H9 (cell line): ENCODE measurements around the gene PRRX2. TPM values are rescaled to one million over a fixed set of nuclear protein-coding genes. Genes with fewer than 3 reads are reported as not detected.

Source experiments
- DNase-seq: peaks from one replicate; pipeline ENCODE4 v3.0.0-alpha.2; 2017
- H2AFZ ChIP-seq: one replicate; pipeline ENCODE4 v1.6.1; 2013; ENCODE audit warnings: mild to moderate bottlenecking, low read length, control low read depth, moderate library complexity
- H2AK5ac ChIP-seq: 2 replicates; pipeline ENCODE4 v1.6.1; 2013; ENCODE audit warnings: low read length, control low read depth, mixed read lengths; ENCODE audit not compliant: insufficient read length
- H2BK120ac ChIP-seq: one replicate; pipeline ENCODE4 v1.6.1; 2013; ENCODE audit warnings: low read depth, mild to moderate bottlenecking, low read length, control low read depth, inconsistent platforms; ENCODE audit not compliant: poor library complexity, severe bottlenecking
- H2BK12ac ChIP-seq: 2 replicates; pipeline ENCODE4 v1.6.1; 2013; ENCODE audit warnings: low read length, control low read depth, mixed read lengths, low read depth; ENCODE audit not compliant: insufficient read length
- H2BK15ac ChIP-seq: 2 replicates; pipeline ENCODE4 v1.6.1; 2013; ENCODE audit warnings: low read depth, low read length, control low read depth
- H2BK20ac ChIP-seq: one replicate; pipeline ENCODE4 v1.6.1; 2013; ENCODE audit warnings: low read depth, mild to moderate bottlenecking, low read length, control low read depth, inconsistent platforms; ENCODE audit not compliant: poor library complexity, severe bottlenecking
- H2BK5ac ChIP-seq: 2 replicates; pipeline ENCODE4 v1.6.1; 2013; ENCODE audit warnings: low read length, control low read depth, mixed read lengths; ENCODE audit not compliant: insufficient read length
- H3K14ac ChIP-seq: 2 replicates; pipeline ENCODE4 v1.6.1; 2013; ENCODE audit warnings: low read length, control low read depth; ENCODE audit not compliant: insufficient read depth
- H3K18ac ChIP-seq: 2 replicates; pipeline ENCODE4 v1.6.1; 2013; ENCODE audit warnings: low read depth, mild to moderate bottlenecking, mixed read lengths, low read length, control low read depth; ENCODE audit not compliant: insufficient read length
- H3K23ac ChIP-seq: 2 replicates; pipeline ENCODE4 v1.6.1; 2013; ENCODE audit warnings: low read length, control low read depth, mixed read lengths, low read depth; ENCODE audit not compliant: insufficient read length
- H3K23me2 ChIP-seq: 2 replicates; pipeline ENCODE4 v1.6.1; 2013; ENCODE audit warnings: low read depth, mild to moderate bottlenecking, mixed read lengths, low read length, control low read depth; ENCODE audit not compliant: insufficient read length, poor library complexity, severe bottlenecking
- H3K27ac ChIP-seq: 2 replicates; pipeline ENCODE4 v1.5.1; 2013; ENCODE audit warnings: low read length, control low read depth, mixed read lengths, low read depth; ENCODE audit not compliant: insufficient read length
- H3K27me3 ChIP-seq: 2 replicates; pipeline ENCODE4 v1.6.1; 2013; ENCODE audit warnings: low read length, control low read depth, inconsistent platforms; ENCODE audit not compliant: insufficient read depth
- H3K4ac ChIP-seq: 2 replicates; pipeline ENCODE4 v1.6.1; 2013; ENCODE audit warnings: low read depth, mild to moderate bottlenecking, control low read depth, inconsistent platforms, low read length, moderate library complexity
- H3K4me1 ChIP-seq: 2 replicates; pipeline ENCODE4 v1.6.1; 2013; ENCODE audit warnings: low read length, control low read depth, inconsistent platforms; ENCODE audit not compliant: insufficient read depth
- H3K4me2 ChIP-seq: 2 replicates; pipeline ENCODE4 v1.6.1; 2013; ENCODE audit warnings: low read length, control low read depth, mixed read lengths; ENCODE audit not compliant: insufficient read length, insufficient read depth
- H3K56ac ChIP-seq: 2 replicates; pipeline ENCODE4 v1.6.1; 2013; ENCODE audit warnings: low read depth, mild to moderate bottlenecking, mixed read lengths, low read length, control low read depth; ENCODE audit not compliant: insufficient read length
- H3K79me1 ChIP-seq: 2 replicates; pipeline ENCODE4 v1.6.1; 2013; ENCODE audit warnings: low read depth, mild to moderate bottlenecking, moderate library complexity, low read length, control low read depth, inconsistent platforms; ENCODE audit not compliant: insufficient read depth, poor library complexity, severe bottlenecking
- H3K79me2 ChIP-seq: 2 replicates; pipeline ENCODE4 v1.6.1; 2013; ENCODE audit warnings: low read length, control low read depth, inconsistent platforms; ENCODE audit not compliant: insufficient read depth
- H3K9ac ChIP-seq: 2 replicates; pipeline ENCODE4 v1.6.1; 2013; ENCODE audit warnings: low read length, control low read depth, mixed read lengths; ENCODE audit not compliant: insufficient read length; ENCODE audit errors: extremely low read depth
- H3K9me3 ChIP-seq: one replicate; pipeline ENCODE4 v1.6.1; 2013; ENCODE audit warnings: low read depth, low read length, inconsistent platforms; ENCODE audit not compliant: control insufficient read depth
- H3T11ph ChIP-seq: one replicate; pipeline ENCODE4 v1.6.1; 2013; ENCODE audit warnings: mild to moderate bottlenecking, low read length, control low read depth, inconsistent platforms
- H4K20me1 ChIP-seq: one replicate; pipeline ENCODE4 v1.6.1; 2013; ENCODE audit not compliant: control insufficient read depth, insufficient read length, insufficient read depth
- H4K5ac ChIP-seq: 2 replicates; pipeline ENCODE4 v1.6.1; 2013; ENCODE audit warnings: low read depth, mild to moderate bottlenecking, mixed read lengths, low read length, control low read depth; ENCODE audit not compliant: insufficient read length
- H4K8ac ChIP-seq: replicated peaks from 2 replicates; pipeline ENCODE4 v1.6.1; 2013; ENCODE audit warnings: low read length, control low read depth, mixed read lengths, low read depth; ENCODE audit not compliant: insufficient read length
- H4K91ac ChIP-seq: 2 replicates; pipeline ENCODE4 v1.6.1; 2013; ENCODE audit warnings: low read depth, mild to moderate bottlenecking, moderate library complexity, mixed read lengths, low read length, control low read depth; ENCODE audit not compliant: insufficient read length
- H3K27ac Mint-ChIP-seq, 3 experiments: 2 replicates in 2 of 3; 3 replicates in 1 of 3; pipeline ENCODE4 v1.8.0; 2020 to 2021; ENCODE audit warnings: mixed read lengths in 3 of 3, mild to moderate bottlenecking in 1 of 3, moderate library complexity in 1 of 3
- H3K27me3 Mint-ChIP-seq: 2 replicates; pipeline ENCODE4 v1.8.0; 2021; ENCODE audit warnings: low read depth, mild to moderate bottlenecking, moderate library complexity, mixed read lengths
- H3K36me3 Mint-ChIP-seq, 3 experiments: 2 replicates in 2 of 3; 3 replicates in 1 of 3; pipeline ENCODE4 v1.8.0; 2020 to 2021; ENCODE audit warnings: low read depth in 3 of 3, mixed read lengths in 3 of 3; ENCODE audit not compliant: insufficient read depth in 1 of 3
- H3K4me1 Mint-ChIP-seq, 2 experiments: 2 replicates each; pipeline ENCODE4 v1.8.0; 2020; ENCODE audit warnings: mixed read lengths in 2 of 2
- H3K4me3 Mint-ChIP-seq, 2 experiments: 2 replicates in 1 of 2; 3 replicates in 1 of 2; pipeline ENCODE4 v1.8.0; 2020 to 2021; ENCODE audit warnings: mild to moderate bottlenecking in 2 of 2, mixed read lengths in 2 of 2, moderate library complexity in 1 of 2
- H3K9me3 Mint-ChIP-seq, 2 experiments: 2 replicates in 1 of 2; 3 replicates in 1 of 2; pipeline ENCODE4 v1.8.0; 2020; ENCODE audit warnings: mild to moderate bottlenecking in 2 of 2, mixed read lengths in 2 of 2, moderate library complexity in 1 of 2
- CTCF ChIP-seq: fragments of 200-600 bp; sonication (generic); conservative IDR thresholded peaks from 3 replicates; pipeline ENCODE4 v1.8.0; 2021; ENCODE audit warnings: antibody characterized with exemption, mild to moderate bottlenecking
- WGBS: extraction: QIAGEN DNeasy Blood & Tissue Kit; methylation state at CpG from one replicate; pipeline ENCODE4 v1.1.7; 2013; ENCODE audit warnings: missing lambda C conversion rate, low lambda C conversion rate, mixed read lengths; ENCODE audit not compliant: insufficient read length; ENCODE audit errors: extremely low coverage; 5-methylcytosine and 5-hydroxymethylcytosine counted together
- total RNA-seq: library from RNA; stranded (reverse); gene quantifications from 2 replicates; pipeline ENCODE4 v1.2.1, GENCODE V29; 2021

Gene PRRX2
- total RNA-seq, 1 experiment from 2014 or later: 3.9 TPM

DNA sequence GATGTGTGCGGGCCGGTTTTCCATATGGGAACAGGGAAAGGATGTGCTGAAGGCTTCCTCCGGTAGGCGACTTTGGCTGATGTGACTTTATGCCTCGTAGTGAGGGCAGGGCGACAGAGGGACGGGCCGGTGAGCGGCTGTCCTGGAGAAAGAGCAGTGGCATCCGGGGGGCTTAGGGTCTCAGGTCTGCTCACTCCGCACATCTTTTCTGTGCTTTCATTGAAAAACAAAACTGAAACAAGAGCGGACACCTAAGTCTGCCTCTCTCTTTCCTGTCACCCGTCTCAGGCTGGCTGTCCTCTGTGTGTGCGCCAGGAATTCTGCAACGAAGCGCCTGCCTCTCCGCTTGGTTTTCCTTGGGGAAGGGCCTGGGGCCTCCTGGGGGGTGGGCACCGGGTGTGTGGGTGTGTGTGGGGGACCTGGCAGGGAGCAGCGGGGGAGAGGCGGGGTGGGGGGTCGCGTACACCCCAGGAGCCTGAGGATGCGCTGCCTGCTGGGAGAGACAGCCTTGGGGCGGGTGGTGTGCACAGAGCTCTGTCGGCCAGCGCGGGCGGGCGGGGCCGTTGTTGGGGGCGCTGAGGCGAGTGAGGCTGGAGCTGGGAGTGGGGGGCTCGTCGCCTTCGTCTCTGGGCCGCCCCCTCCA is 580 bp upstream of the PRRX2 start:
- no peak overlapping the region for H3K27ac ChIP-seq
- no peak overlapping the region for H2AFZ ChIP-seq
- H3T11ph ChIP-seq: no peak overlapping the region
- H3K23me2 ChIP-seq: peaks cover 3% of the 10 kb centered on the region
- Mint-ChIP-seq H3K27me3 (peaks cover 65% of the 10 kb centered on the region), H3K36me3 (no peaks in the 10 kb centered on the region; a peak in 1 of 7 replicates), H3K27ac (no peak overlapping the region), H3K4me3 (peak overlapping the region; percentile 52 to 80), H3K9me3 (peaks cover 0 to 3% of the 10 kb centered on the region in 2 experiments; a peak in 3 of 5 replicates), H3K4me1 (peaks cover 13 to 17% of the 10 kb centered on the region in 2 experiments)
- no peaks in the 10 kb centered on the region; the same call in 1 of the 2 replicates for H3K27me3 ChIP-seq
- no peak overlapping the region for H3K14ac ChIP-seq
- no peaks in the 10 kb centered on the region for H3K79me1 ChIP-seq
- no peak overlapping the region for H4K8ac ChIP-seq
- no peaks in the 10 kb centered on the region for H4K20me1 ChIP-seq
- peak overlapping the region; percentile 40 for H3K4me2 ChIP-seq
- no peak for DNase-seq
- H2BK12ac ChIP-seq: no peak overlapping the region
- no peak overlapping the region for H2BK15ac ChIP-seq
- no peak overlapping the region for H2BK20ac ChIP-seq
- H3K23ac ChIP-seq: no peak overlapping the region
- H3K4ac ChIP-seq: no peak overlapping the region
- WGBS: no CpG with 5 or more reads among the region's 36 CpGs
- no peak overlapping the region for H2BK5ac ChIP-seq
- no peak overlapping the region for H3K18ac ChIP-seq
- TF ChIP-seq CTCF: no peak
- no peak overlapping the region for H3K56ac ChIP-seq
- H2BK120ac ChIP-seq: no peak overlapping the region
- no peaks in the 10 kb centered on the region; the same call in 1 of the 2 replicates for H3K4me1 ChIP-seq
- no peaks in the 10 kb centered on the region for H3K9me3 ChIP-seq
- no peak overlapping the region for H2AK5ac ChIP-seq
- H4K5ac ChIP-seq: no peak overlapping the region
- H3K79me2 ChIP-seq: no peaks in the 10 kb centered on the region
- H3K9ac ChIP-seq: no peak overlapping the region
- H4K91ac ChIP-seq: no peak overlapping the region
